LNCAP (cell line): ENCODE results near the gene C16orf87.

Experiments
- TF ChIP-seq, protein P1 (sequence below): fragments of 450-650 bp; IDR thresholded peaks from 2 replicates; pipeline ENCODE4 v1.5.1; 2017; ENCODE audit warnings: mild to moderate bottlenecking

The C16orf87 gene

DNA sequence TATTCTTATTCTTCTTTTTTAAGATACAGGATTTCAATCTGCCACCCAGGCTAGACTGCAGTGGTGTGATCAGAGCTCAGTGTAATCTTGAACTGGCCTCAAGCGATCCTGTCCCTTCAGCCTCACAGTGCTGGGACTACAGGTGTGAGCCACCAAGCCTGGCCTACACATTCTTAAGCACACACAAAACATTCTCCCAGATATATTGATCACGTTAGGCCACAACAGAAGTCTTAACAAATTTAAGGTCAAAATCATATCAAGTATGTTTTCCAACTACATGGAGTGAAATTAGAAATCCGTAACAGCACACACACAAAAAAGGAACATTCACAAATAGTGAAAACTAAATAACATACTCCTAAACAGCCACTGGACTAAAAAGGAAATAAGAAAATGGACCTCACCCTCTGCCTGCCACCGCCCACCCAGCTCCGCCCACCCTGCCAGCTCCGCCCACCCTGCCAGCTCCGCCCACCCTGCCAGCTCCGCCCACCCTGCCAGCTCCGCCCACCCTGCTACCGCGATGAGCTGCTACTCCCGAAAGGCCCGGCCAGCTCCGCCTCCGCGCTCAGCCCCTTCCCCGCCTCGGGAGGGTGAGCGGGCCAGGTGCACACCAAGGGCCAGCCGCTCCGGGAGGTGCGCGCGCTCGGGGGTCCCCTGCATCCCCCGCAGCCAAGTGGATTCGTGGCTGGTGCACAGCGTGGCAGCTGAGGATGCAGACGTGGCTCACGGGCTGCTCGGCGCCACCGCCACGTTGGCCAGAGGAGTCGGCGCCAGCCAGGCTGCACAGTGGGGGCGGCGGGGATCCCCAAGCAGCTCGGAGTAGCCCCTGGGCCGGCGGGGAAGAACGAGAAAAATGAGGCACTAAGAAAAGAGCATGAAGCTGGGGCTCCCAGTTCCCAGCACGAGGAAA is 41.2 kb downstream of the C16orf87 start:
- TF ChIP-seq, protein P1, sequence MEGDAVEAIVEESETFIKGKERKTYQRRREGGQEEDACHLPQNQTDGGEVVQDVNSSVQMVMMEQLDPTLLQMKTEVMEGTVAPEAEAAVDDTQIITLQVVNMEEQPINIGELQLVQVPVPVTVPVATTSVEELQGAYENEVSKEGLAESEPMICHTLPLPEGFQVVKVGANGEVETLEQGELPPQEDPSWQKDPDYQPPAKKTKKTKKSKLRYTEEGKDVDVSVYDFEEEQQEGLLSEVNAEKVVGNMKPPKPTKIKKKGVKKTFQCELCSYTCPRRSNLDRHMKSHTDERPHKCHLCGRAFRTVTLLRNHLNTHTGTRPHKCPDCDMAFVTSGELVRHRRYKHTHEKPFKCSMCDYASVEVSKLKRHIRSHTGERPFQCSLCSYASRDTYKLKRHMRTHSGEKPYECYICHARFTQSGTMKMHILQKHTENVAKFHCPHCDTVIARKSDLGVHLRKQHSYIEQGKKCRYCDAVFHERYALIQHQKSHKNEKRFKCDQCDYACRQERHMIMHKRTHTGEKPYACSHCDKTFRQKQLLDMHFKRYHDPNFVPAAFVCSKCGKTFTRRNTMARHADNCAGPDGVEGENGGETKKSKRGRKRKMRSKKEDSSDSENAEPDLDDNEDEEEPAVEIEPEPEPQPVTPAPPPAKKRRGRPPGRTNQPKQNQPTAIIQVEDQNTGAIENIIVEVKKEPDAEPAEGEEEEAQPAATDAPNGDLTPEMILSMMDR: no peak

DNA sequence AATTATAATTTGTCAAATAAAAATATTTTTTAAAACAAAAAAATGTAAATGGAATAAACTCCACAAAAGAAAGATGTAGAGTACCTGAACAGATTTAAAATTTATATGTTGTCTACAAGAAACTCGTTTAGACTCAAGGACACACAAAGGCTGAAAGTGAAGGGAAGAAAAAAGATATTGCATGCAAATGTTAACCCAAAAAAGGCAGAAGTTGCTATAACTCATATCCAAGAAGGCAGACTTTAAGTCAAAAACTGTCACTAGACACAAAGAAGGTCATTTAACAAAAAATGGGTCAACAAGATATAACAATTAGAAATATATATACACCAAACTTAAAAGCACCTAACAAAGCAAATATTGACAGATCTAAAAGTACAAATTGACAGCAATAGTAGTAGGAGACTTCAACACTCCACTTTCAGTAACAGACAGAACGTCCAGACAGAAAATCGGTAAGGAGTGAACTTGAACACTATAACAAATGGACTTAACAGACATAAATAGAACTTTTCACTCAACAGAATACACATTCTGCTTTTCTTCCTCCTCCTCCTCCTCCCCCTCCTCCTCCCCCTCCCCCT is 42.0 kb downstream of the C16orf87 start:
- TF ChIP-seq, protein P1: no peak

DNA sequence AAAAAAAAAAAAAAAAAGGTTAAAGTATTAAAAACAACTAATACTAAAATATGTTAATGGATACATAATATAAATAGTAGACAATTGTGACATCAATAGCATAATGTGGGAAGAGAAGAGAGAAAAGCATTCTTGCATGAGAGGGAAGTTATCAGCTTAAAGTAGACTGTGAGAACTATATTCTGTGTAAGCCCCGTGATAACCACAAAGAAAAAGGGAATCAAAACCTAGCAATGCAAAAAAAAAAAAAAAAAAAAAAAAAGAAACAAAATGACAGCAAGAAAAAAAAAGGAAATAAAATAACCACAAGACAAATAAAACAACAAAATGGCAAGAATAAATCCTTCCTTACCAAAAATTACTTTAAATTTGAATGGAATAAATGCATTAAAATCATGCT is 43.1 kb downstream of the C16orf87 start:
- TF ChIP-seq, protein P1: no peak

GRCh38 chr16:46785076-46785845 is 45.7 kb downstream of the C16orf87 start:
- TF ChIP-seq, protein P1: no peak

DNA sequence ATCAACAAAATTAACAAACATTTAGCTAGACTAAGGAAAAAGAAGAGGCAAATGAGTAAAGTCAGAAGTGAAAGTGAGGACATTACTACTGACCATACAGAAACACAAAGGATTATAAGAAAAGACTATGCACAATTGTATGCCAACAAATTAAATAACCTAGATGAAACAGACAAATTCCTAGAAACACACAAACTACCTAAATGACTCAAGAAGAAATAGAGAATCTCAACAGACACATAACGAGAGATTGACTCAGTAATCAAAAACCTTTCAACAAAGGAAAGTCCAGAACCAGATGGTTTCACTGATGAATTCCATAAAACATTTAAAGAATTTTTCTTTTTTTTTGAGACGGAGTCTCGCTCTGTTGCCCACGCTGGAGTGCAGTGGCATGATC is 47.2 kb downstream of the C16orf87 start:
- TF ChIP-seq, protein P1: no peak

DNA sequence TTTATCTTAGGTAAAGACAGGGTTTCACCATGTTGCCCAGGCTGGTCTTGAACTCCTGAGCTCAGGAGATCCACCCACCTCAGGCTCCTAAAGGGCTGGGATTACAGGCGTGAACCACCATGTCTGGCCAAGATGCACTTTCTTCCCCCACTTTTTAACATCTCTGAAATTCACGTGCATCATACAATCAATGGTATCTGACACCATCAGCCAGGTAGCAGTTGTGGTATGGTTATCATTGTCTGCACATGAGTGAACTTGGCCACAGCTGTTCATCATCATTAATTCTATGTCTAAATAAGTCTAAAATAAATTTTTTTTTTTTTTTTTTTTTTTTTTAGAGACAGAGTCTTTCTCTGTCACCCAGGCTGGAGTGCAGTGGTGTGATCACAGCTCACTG is 48.7 kb downstream of the C16orf87 start:
- TF ChIP-seq, protein P1: no peak

DNA sequence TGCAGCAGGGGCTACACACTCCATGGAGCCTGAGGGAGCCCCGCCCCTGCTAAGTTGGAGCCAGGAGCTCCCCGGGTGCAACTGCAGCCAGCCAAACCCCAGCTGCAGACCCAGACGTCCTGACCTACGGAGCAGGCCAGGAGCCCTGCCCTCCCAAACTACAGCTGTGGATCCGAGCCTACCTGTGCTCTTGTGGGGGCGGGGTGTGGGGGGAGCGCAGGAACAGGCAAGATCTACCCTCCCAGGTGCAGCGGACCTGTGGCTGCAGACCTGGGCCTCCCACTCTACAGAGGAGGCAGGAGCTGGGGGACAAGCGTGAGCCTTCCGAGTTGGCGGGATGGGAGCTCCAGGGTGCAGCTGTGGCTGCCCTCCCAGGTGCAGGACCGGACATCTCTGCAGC is 53.2 kb downstream of the C16orf87 start:
- TF ChIP-seq, protein P1: no peak
